HG03469 (cell line): ENCODE measurements around the gene CLDN34.

Experiments
- ATAC-seq: cut with Tn5 transposase; IDR thresholded peaks from one replicate; pipeline ENCODE4 v1.9.1; 2021; ENCODE audit warnings: mild to moderate bottlenecking, moderate library complexity, moderate number of reproducible peaks; ENCODE audit not compliant: unreplicated experiment

The CLDN34 gene

GRCh38 chrX:9977635-9978034, 10.5 kb downstream of the CLDN34 start:
- no peak for ATAC-seq

GRCh38 chrX:9980401-9980800, 13.2 kb downstream of the CLDN34 start:
- ATAC-seq, result no peak

DNA sequence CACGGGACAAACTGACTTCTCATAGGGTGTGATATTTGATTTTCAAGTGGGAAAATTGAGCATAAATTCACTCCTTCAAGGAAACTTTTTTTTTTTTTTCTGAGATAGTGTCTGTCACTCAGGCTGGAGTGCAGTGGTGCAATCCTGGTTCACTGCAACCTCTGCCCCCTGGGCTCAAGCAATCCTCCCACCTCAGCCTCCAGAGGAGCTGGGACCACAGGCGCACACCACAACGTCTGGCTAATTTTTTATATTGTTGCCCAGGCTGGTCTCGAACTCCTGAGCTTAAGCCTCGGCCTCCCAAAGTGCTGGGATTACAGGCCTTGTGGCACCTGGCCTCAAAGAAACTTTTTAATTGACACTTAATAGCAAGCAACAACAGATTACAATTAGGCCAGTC, 13.8 kb downstream of the CLDN34 start:
- ATAC-seq, result no peak

DNA sequence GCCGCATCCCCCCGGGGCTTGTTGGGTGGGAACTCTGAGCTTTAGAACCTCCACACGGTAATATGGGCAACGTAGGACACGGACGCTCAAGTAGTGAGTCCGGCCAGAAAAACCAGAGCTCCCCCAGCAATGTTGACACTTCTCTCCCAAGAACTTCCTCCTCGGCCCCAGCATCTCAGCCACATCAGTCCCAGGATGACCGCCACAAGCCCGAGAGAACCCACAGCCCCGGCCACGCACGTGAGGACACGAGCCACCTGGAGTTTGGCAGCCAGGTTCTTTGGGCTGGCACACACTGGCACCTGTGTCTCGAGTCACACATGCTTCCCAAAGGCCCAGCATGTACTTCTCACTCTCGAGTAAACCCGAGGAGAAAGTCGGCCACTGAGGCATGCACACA, 16.3 kb downstream of the CLDN34 start:
- no peak for ATAC-seq

- no peak for ATAC-seq
Observed at GRCh38 chrX:9983846-9984245, 16.7 kb downstream of the CLDN34 start.

GRCh38 chrX:9988762-9989161, 21.6 kb downstream of the CLDN34 start:
- no peak for ATAC-seq

- ATAC-seq, result no peak
Observed at GRCh38 chrX:9992061-9992460, 24.9 kb downstream of the CLDN34 start.

DNA sequence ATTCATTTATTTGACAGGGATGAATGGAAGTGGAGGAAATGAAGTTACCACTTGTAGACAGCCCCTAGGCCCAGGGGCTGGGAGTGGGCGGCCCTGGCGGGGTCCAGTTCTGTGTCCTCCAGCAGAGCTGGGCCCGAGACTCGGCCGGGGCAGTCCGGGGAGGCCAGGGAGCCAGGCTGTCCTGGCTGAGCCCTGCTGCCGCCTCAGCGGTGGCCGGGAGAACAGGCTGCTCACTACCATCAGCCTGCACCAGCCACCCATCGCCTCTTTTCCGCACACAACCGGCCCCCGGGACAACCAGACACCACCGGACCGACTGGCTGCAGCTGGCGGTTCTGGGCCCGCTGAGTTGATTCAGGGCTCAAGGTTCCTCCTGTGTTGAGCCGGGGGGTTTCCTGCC, 25.6 kb downstream of the CLDN34 start:
- ATAC-seq, result no peak

- no peak for ATAC-seq
Observed at GRCh38 chrX:9995855-9996339, 28.7 kb downstream of the CLDN34 start.

DNA sequence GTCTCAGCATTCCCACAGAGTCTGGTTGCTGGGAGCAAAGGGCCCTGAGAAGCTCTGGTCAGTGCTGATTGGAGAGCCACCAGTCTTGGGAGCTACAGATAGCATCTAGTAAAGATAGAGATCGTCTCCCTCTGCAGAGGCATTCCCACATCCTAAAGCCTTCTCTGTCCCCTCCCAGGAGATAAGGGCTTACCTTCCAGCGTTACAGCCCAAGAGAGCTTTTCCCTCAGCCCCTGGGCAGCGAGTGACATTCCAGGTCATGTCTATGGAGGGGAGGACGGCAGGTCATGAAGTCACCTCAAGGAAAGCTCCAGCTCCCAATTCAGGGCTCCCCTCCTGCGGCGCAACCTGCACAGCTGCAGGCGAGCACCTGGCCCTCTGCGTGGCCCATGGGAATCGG, 29.9 kb downstream of the CLDN34 start:
- ATAC-seq, result no peak

- peak; percentile 60 for ATAC-seq
Observed at GRCh38 chrX:9997524-9997923, 30.4 kb downstream of the CLDN34 start.

DNA sequence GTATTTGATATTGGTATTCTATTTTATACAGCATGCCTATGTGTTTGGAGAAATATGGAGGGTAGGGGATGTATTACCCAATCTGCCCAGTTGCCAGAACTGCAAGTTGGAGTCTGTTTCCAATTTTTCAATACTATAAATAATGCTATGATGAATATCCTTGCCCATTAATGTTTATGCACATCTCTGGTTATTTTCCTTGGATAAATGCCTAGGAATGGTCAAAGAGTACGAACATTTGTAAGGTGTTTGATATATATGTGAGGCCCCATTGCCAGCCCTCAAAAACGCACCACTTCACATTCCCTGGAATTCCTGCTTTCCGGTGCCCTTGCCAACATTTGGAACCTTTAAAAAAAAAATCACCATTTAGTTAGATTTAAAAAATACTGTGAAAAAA, 34.3 kb downstream of the CLDN34 start:
- no peak for ATAC-seq

- no peak for ATAC-seq
Observed at GRCh38 chrX:10004832-10005475, 37.8 kb downstream of the CLDN34 start.

DNA sequence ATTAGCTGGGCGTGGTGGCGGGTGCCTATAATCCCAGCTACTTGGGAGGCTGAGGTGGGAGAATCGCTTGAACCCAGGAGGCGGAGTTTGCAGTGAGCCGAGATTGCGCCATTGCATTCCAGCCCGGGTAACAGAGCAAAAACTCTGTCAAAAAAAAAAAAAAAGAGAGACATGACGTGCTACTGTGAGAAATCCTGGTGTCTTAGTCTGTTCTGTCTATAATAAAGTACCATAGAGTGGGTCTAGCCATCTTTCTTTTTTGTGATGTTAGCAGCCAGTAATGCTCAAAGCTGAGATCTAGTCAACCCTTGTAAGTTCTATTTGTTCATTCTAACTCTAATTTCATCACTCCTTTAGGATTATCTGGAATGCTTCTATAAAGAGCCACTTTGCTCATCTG, 38.9 kb downstream of the CLDN34 start:
- no peak for ATAC-seq

DNA sequence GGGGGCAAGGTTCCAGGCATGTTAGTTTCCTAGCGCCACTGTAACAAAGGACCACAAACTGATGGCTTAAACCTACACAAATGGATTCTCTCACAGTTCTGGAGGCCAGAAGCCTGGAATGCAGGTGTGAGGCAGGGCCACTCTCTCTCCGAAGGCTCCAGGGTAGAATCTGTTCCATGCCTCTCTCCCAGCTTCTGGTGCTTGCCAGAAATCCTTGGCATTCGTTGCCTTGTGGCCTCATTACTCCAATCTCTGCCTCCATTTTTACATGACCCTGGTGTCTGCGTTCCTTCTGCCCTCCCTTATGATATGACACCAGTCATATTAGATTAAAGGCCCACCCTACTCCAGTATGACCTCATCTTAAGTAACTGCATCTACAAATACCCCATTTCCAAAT, 39.6 kb downstream of the CLDN34 start:
- ATAC-seq, result no peak

DNA sequence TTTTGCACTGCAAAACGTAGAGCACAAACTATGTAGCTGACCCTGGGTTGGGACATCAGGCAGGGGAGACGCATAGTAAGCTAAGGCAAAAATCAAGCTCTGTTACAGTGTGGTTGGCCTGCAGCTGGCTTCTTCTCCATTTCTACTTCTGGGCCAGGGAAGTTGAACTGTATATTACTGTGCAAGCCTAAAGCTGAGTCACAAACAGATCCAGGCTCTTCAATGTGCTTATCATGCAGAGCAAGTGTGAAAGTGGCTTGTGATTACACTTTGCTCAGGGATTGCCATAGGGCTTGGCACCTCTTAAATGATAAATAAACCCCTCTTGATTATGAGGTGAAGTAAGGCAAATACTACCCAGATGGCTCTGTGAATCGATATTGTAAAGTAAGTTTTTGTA, 40.5 kb downstream of the CLDN34 start:
- ATAC-seq, result no peak

DNA sequence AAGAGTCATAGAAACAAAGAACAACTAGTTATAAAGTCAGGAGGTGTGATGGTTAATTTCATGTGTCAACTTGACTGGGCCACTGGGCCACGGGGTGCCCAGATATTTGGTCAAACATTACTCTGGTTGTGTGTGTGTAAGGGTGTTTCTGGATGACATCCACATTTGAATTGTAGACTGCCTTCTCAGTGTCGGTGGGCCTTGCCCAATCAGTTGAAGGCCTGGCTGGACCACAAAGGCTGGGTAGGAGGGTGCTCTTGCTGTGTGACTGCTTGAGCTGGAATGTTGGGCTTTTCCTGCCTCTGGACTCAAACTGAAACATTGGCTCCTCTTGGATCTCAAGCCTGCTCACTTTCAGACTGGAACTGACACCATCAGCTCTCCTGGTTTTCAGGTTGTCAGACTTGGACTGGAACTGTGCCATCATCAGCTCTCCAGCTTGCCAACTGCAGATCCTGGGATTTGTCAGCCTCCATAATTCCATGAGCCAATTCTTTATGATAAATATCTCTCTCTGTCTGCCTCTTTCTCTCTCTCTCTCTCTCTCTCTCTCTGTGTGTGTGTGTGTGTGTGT, 41.4 kb downstream of the CLDN34 start:
- no peak for ATAC-seq

DNA sequence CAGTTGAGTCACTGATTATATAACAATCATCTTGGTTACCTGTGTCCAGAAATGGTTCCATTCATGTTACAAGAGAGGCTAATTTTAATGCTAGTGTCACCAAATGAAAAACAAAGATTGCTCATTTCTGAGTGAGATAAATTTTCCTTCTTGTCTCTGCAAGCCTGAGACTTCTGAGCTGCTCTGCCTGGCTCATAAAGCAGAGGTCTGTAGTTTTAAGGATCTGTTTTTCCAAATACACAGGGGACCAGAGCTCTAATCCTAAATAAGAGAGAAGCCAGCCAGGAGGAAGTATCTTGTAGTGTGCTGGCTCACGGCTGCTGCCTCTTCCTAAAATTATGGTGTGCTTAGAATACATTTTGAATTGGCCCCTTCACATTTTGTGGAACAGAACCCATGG, 42.6 kb downstream of the CLDN34 start:
- ATAC-seq, result no peak

DNA sequence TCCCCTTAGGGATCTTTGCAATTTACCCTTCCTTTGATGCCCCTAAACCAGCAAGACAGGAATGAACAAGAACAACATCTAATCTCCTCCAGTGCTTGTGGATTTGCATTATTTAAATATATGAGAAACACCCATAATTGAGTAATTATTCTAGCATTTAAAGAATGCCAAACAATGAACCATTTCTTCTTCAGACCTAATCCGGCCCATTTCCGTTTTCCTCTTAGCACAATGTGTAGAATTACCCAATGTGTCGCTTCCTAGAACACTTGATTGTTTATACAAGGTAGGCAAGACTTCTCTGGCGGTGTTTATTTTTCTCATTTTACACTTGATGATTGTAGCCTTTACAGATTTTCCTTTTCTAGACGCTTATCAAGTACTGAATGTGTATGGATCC, 43.5 kb downstream of the CLDN34 start:
- ATAC-seq, result no peak

GRCh38 chrX:10011261-10011931, 44.2 kb downstream of the CLDN34 start:
- ATAC-seq, result no peak

DNA sequence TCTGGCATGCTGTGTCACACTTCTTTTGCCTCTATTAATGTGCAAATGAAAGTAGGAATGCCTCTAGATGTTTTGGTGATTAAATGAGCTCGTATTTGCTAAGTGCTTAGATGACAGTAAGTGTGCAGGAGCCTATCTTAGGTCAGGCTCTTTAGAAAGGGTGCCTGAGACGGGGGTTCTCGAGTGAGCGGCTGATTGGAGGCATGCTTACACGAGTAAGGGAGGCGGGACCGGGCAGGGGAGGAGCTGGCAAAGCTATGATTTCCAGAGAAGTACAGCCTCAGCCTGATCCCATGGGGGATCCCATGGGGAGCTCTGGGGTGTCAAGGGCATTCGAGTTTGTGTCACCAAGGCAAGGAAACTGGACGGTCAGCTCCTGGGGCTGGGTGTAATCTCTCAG, 44.8 kb downstream of the CLDN34 start:
- no peak for ATAC-seq
